CD14-positive monocyte (primary cell): ENCODE measurements around the gene CHST7. TPM values are rescaled to one million over a fixed set of nuclear protein-coding genes. Genes with fewer than 3 reads are reported as not detected.
"Not testable (repeated sequence)": the region's sequence is repeated elsewhere in the genome, so short reads cannot be mapped to it uniquely, and the experiment has no call there.

Experiments
- DNase-seq, 3 donors: peaks; one replicate each; pipeline ENCODE4 v3.0.0-alpha.2; 2011 to 2022
- H2AFZ ChIP-seq: 2 replicates; pipeline ENCODE4 v1.6.0; 2012; ENCODE audit warnings: mild to moderate bottlenecking, low read depth, low read length, inconsistent platforms; ENCODE audit not compliant: insufficient read depth, poor library complexity, severe bottlenecking
- H3K27ac ChIP-seq, 2 donors: 1 replicate in 1 of 2; 2 replicates in 1 of 2; pipeline ENCODE4 v1.5.1; 2012 to 2013; ENCODE audit warnings: low read length in 2 of 2, control low read depth in 1 of 2, inconsistent platforms in 1 of 2, low read depth in 1 of 2, mild to moderate bottlenecking in 1 of 2
- H3K27me3 ChIP-seq, 2 donors: one replicate each; pipeline versions ENCODE4 v1.6.0 to v1.6.1; 2011 to 2013; ENCODE audit warnings: low read length in 2 of 2; ENCODE audit not compliant: control insufficient read depth in 2 of 2, insufficient read depth in 2 of 2
- H3K36me3 ChIP-seq, 2 donors: replicated peaks in 1 of 2; 1 replicate in 1 of 2; 2 replicates in 1 of 2; pipeline versions ENCODE4 v1.5.1 to v1.6.1; 2012 to 2013; ENCODE audit warnings: low read length in 2 of 2, control low read depth in 1 of 2, inconsistent platforms in 1 of 2, mild to moderate bottlenecking in 1 of 2; ENCODE audit not compliant: insufficient read depth in 2 of 2, control insufficient read depth in 1 of 2
- H3K4me1 ChIP-seq, 2 donors: 1 replicate in 1 of 2; 2 replicates in 1 of 2; pipeline versions ENCODE4 v1.5.1 to v1.6.1; 2012 to 2013; ENCODE audit warnings: low read length in 2 of 2, control low read depth in 1 of 2, inconsistent platforms in 1 of 2, mild to moderate bottlenecking in 1 of 2, moderate library complexity in 1 of 2; ENCODE audit not compliant: insufficient read depth in 2 of 2, control insufficient read depth in 1 of 2
- H3K4me2 ChIP-seq: replicated peaks from 2 replicates; pipeline ENCODE3; 2012; ENCODE audit warnings: low read length, moderate library complexity, mild to moderate bottlenecking; ENCODE audit not compliant: poor library complexity, severe bottlenecking; ENCODE audit errors: extremely low read depth
- H3K4me3 ChIP-seq, 3 experiments: fragments of 200-600 bp in 1 of 3; sonication (generic) in 1 of 3; replicated peaks in 1 of 3; 1 replicate in 2 of 3; 2 replicates in 1 of 3; pipeline ENCODE4 v1.5.1; 2011 to 2013; ENCODE audit warnings: low read length in 3 of 3, mild to moderate bottlenecking in 3 of 3, control low read depth in 2 of 3, low read depth in 2 of 3, inconsistent platforms in 1 of 3, moderate library complexity in 1 of 3
- H3K79me2 ChIP-seq: 2 replicates; pipeline ENCODE4 v1.6.0; 2012; ENCODE audit warnings: mild to moderate bottlenecking, control low read depth, inconsistent platforms, low read length, moderate library complexity; ENCODE audit not compliant: insufficient read depth
- H3K9ac ChIP-seq: 2 replicates; pipeline ENCODE4 v1.6.0; 2017; ENCODE audit warnings: low read length, mild to moderate bottlenecking; ENCODE audit not compliant: insufficient read depth, poor library complexity, severe bottlenecking
- H3K9me3 ChIP-seq, 2 donors: replicated peaks in 1 of 2; 1 replicate in 1 of 2; 2 replicates in 1 of 2; pipeline versions ENCODE4 v1.5.1 to v1.6.1; 2012 to 2013; ENCODE audit warnings: low read length in 2 of 2, control low read depth in 1 of 2; ENCODE audit not compliant: control insufficient read depth in 1 of 2, insufficient read depth in 1 of 2
- H4K20me1 ChIP-seq: 2 replicates; pipeline ENCODE4 v1.6.0; 2012; ENCODE audit warnings: mild to moderate bottlenecking, low read length, control low read depth, moderate library complexity; ENCODE audit not compliant: insufficient read depth
- H3K27ac Mint-ChIP-seq, 7 donors: one replicate each; pipeline ENCODE4 v1.8.0; 2020; ENCODE audit warnings: mild to moderate bottlenecking in 7 of 7, mixed read lengths in 7 of 7, moderate library complexity in 6 of 7, inconsistent platforms in 2 of 7
- H3K27me3 Mint-ChIP-seq, 3 donors: one replicate each; pipeline ENCODE4 v1.8.0; 2021 to 2022; ENCODE audit warnings: low read depth in 3 of 3, mild to moderate bottlenecking in 3 of 3, mixed read lengths in 3 of 3, moderate library complexity in 3 of 3, inconsistent platforms in 1 of 3
- H3K36me3 Mint-ChIP-seq, 2 donors: one replicate each; pipeline ENCODE4 v1.8.0; 2020; ENCODE audit warnings: mixed read lengths in 2 of 2, inconsistent platforms in 1 of 2, mild to moderate bottlenecking in 1 of 2
- H3K4me1 Mint-ChIP-seq: one replicate; pipeline ENCODE4 v1.8.0; 2020; ENCODE audit warnings: mild to moderate bottlenecking, mixed read lengths
- H3K4me3 Mint-ChIP-seq, 2 donors: one replicate each; pipeline ENCODE4 v1.8.0; 2020; ENCODE audit warnings: mild to moderate bottlenecking in 2 of 2, mixed read lengths in 2 of 2, moderate library complexity in 1 of 2
- H3K9me3 Mint-ChIP-seq, 7 donors: one replicate each; pipeline ENCODE4 v1.8.0; 2020 to 2022; ENCODE audit warnings: mixed read lengths in 7 of 7, mild to moderate bottlenecking in 6 of 7, moderate library complexity in 6 of 7, inconsistent platforms in 2 of 7
- WGBS: methylation state at CpG from one replicate; pipeline ENCODE4 v1.1.5; 2013; ENCODE audit warnings: missing lambda C conversion rate; ENCODE audit not compliant: insufficient coverage; 5-methylcytosine and 5-hydroxymethylcytosine counted together
- intact Hi-C, 2 donors: fragments of 100-400 bp; cut with micrococcal nuclease; formaldehyde crosslinking; loops; one replicate each; pipeline versions ENCODE4 v1.15.0 to v1.15.1; 2023
- polyA plus RNA-seq, 3 donors: library from polyadenylated mRNA; depleted of rRNA in 1 of 3; unstranded in 2 of 3; stranded (reverse) in 1 of 3; fragments of 300-500 nt in 2 of 3; fragments of >200 nt in 1 of 3; fragmentation: Illumina TruSeq in 2 of 3; gene quantifications; 1 replicate in 2 of 3; 2 replicates in 1 of 3; pipeline ENCODE4 v1.2.3, GENCODE V29; 2012 to 2021
- TF ChIP-seq, protein P1 (sequence below): fragments of 200-600 bp; IDR thresholded peaks from one replicate; pipeline ENCODE4 v1.8.0; 2022; ENCODE audit warnings: antibody characterized with exemption, mild to moderate bottlenecking

CHST7 gene
- polyA plus RNA-seq, 3 donors = 6.6 to 19.2 (median 8.3) TPM

DNA sequence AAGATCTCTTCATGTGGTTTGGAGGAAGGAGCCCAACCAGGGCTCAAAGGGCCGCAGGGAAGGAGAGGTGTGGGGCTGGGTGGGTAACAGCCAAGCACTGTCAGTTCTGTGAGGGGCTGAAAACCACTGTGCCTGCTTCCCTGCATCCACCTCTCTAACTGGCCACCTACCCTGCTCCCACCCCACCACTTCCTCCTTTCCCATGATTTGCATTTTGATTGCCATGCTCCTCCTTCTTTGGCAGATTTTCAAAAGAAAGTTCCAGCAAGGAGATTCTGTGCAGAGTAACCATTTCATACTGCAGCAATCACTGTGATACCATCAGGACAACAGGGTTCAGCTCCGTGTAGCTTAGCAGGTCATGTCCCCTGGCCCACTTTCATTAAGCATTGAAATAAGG lies 30.1 kb upstream of the CHST7 start:
- intact Hi-C loops = no loop called here
- Histone ChIP-seq H3K4me1 (peaks cover 23 to 25% of the 10 kb centered on the region in 2 donors), H3K9me3 (no peaks in the 10 kb centered on the region), H2AFZ (no peak overlapping the region), H3K4me3 (no peak overlapping the region), H3K9ac (no peak overlapping the region), H3K36me3 (peaks cover 0 to 9% of the 10 kb centered on the region in 2 donors), H3K4me2 (no peak overlapping the region), H3K27me3 (no peaks in the 10 kb centered on the region), H4K20me1 (no peaks in the 10 kb centered on the region), H3K79me2 (peaks cover 32% of the 10 kb centered on the region), H3K27ac (peak overlapping the region in 1 of 2 donors; percentile 93)
- Mint-ChIP-seq H3K27me3 (peaks cover 0 to 12% (median 0%) of the 10 kb centered on the region in 3 donors), H3K4me3 (no peak overlapping the region), H3K36me3 (peaks cover 13% of the 10 kb centered on the region in 2 donors), H3K9me3 (peaks cover 0 to 6% (median 0%) of the 10 kb centered on the region in 7 donors), H3K27ac (peak overlapping the region in 6 of 7 donors; percentile 18 to 100 (median 72)), H3K4me1 (peaks cover 22% of the 10 kb centered on the region)
- peak in 2 of 3 donors; percentile 6 to 14 for DNase-seq
- TF ChIP-seq, protein P1, sequence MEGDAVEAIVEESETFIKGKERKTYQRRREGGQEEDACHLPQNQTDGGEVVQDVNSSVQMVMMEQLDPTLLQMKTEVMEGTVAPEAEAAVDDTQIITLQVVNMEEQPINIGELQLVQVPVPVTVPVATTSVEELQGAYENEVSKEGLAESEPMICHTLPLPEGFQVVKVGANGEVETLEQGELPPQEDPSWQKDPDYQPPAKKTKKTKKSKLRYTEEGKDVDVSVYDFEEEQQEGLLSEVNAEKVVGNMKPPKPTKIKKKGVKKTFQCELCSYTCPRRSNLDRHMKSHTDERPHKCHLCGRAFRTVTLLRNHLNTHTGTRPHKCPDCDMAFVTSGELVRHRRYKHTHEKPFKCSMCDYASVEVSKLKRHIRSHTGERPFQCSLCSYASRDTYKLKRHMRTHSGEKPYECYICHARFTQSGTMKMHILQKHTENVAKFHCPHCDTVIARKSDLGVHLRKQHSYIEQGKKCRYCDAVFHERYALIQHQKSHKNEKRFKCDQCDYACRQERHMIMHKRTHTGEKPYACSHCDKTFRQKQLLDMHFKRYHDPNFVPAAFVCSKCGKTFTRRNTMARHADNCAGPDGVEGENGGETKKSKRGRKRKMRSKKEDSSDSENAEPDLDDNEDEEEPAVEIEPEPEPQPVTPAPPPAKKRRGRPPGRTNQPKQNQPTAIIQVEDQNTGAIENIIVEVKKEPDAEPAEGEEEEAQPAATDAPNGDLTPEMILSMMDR = no peak
- WGBS = no CpG with 5 or more reads among the region's 2 CpGs

DNA sequence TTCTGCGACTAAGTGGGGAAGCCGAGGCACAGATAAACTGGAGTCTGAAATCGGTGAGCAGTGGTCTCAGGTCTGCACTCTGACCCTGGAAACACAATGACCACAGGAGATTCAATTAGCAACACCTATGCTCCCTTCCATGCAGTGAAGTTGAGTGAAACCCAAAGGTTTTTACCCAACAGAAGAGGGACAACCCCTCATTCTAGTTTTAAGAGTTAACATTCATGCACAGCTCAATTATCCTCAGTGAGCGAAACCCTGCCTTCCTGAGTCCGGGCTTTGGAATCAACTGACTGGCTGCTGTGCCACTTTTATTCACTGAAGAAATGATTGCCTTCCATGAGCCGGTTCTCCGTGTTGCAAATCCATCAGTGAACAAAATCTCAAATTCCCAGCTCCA lies 29.0 kb upstream of the CHST7 start:
- H3K27ac Mint-ChIP-seq = peak overlapping the region; percentile 98 to 100 (median 99)
- intact Hi-C loops, DNase-seq, H2AFZ ChIP-seq, H3K9me3 Mint-ChIP-seq, H3K9me3 ChIP-seq, H4K20me1 ChIP-seq, H3K27me3 ChIP-seq, H3K36me3 ChIP-seq: not testable (repeated sequence)
- Histone ChIP-seq H3K27ac (peak overlapping the region; percentile 88 to 93), H3K79me2 (peaks cover 38% of the 10 kb centered on the region), H3K9ac (peak overlapping the region; percentile 79), H3K4me3 (peak overlapping the region; percentile 51 to 81 (median 80)), H3K4me2 (peak overlapping the region; percentile 72), H3K4me1 (peaks cover 23 to 25% of the 10 kb centered on the region in 2 donors)
- WGBS = no CpG with 5 or more reads among the region's 7 CpGs
- peaks cover 16 to 17% of the 10 kb centered on the region in 2 donors for H3K36me3 Mint-ChIP-seq
- H3K4me1 Mint-ChIP-seq = peaks cover 24% of the 10 kb centered on the region
- peaks cover 0 to 12% (median 0%) of the 10 kb centered on the region in 3 donors for H3K27me3 Mint-ChIP-seq
- peak overlapping the region; percentile 88 to 94 for H3K4me3 Mint-ChIP-seq
